Activated T-helper 2 cell treated with anti-CD3 and anti-CD28 coated beads, Interferon-gamma antibody, Interleukin-2, Interleukin-4, amounts not matched to agents 10 μg/mL and 5 μg/mL and 100 μg/mL, durations not matched to agents 14 hours and 24 hours and 36 hours (primary cell): ENCODE data around the gene RELA. TPM values are rescaled to one million over a fixed set of nuclear protein-coding genes. Genes with fewer than 3 reads are reported as not detected.
A peak's percentile ranks its signal among the peaks of the same experiment; 100 is the strongest.

ENCODE experiments used
- DNase-seq: peaks from one replicate; pipeline ENCODE4 v3.0.0; 2021; ENCODE audit warnings: low spot score
- H3K27ac Mint-ChIP-seq: one replicate; pipeline ENCODE4 v1.8.0; 2021; ENCODE audit warnings: mixed read lengths
- H3K27me3 Mint-ChIP-seq: one replicate; pipeline ENCODE4 v1.8.0; 2021; ENCODE audit warnings: low read depth, mixed read lengths
- H3K36me3 Mint-ChIP-seq: one replicate; pipeline ENCODE4 v1.8.0; 2021; ENCODE audit warnings: low read depth, mixed read lengths
- H3K4me1 Mint-ChIP-seq: one replicate; pipeline ENCODE4 v1.8.0; 2021; ENCODE audit warnings: low read depth, mixed read lengths
- H3K4me3 Mint-ChIP-seq: one replicate; pipeline ENCODE4 v1.8.0; 2021; ENCODE audit warnings: low read depth, mild to moderate bottlenecking, moderate library complexity, mixed read lengths
- H3K9me3 Mint-ChIP-seq: one replicate; pipeline ENCODE4 v1.8.0; 2021; ENCODE audit warnings: mixed read lengths
- intact Hi-C: fragments of 100-400 bp; cut with micrococcal nuclease; formaldehyde crosslinking; loops from one replicate; pipeline ENCODE4 v1.15.1; 2023
- total RNA-seq: library from RNA; stranded (reverse); gene quantifications from 2 replicates; pipeline ENCODE4 v1.2.3, GENCODE V29; 2022

The RELA gene
- total RNA-seq, 1 donor from 2014 or later, result 89.3 TPM

GRCh38 chr11:65629579-65629978 is 33.1 kb downstream of the RELA start:
- Mint-ChIP-seq H3K36me3 (peaks cover 43% of the 10 kb centered on the region), H3K4me3 (no peak overlapping the region), H3K9me3 (no peaks in the 10 kb centered on the region), H3K4me1 (peaks cover 6% of the 10 kb centered on the region), H3K27me3 (no peaks in the 10 kb centered on the region), H3K27ac (no peak overlapping the region)
- no peak for DNase-seq
- intact Hi-C loops, result no loop called here

DNA sequence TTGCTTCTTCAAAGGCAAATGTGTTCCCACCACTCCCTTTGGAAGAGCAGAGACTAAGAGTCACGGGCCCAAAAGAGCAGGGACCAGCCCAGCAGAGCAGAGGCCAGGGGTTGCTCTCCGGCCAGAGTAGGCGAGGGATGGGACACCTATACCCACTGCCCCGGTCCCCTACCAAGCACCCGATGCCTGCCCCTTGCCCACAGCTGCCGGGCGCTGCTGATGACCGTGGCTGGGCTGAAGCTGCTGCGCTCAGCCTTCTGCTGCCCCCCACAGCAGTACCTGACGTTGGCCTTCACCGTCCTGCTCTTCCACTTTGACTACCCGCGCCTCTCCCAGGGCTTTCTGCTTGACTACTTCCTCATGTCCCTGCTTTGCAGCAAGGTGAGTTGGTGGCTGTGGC is 35.5 kb downstream of the RELA start:
- intact Hi-C loops, result no loop called here
- peaks cover 3% of the 10 kb centered on the region for H3K4me1 Mint-ChIP-seq
- DNase-seq, result no peak
- H3K36me3 Mint-ChIP-seq, result peaks cover 51% of the 10 kb centered on the region
- H3K27ac Mint-ChIP-seq, result no peak overlapping the region
- no peak overlapping the region for H3K4me3 Mint-ChIP-seq
- H3K27me3 Mint-ChIP-seq, result no peaks in the 10 kb centered on the region
- H3K9me3 Mint-ChIP-seq, result no peaks in the 10 kb centered on the region

DNA sequence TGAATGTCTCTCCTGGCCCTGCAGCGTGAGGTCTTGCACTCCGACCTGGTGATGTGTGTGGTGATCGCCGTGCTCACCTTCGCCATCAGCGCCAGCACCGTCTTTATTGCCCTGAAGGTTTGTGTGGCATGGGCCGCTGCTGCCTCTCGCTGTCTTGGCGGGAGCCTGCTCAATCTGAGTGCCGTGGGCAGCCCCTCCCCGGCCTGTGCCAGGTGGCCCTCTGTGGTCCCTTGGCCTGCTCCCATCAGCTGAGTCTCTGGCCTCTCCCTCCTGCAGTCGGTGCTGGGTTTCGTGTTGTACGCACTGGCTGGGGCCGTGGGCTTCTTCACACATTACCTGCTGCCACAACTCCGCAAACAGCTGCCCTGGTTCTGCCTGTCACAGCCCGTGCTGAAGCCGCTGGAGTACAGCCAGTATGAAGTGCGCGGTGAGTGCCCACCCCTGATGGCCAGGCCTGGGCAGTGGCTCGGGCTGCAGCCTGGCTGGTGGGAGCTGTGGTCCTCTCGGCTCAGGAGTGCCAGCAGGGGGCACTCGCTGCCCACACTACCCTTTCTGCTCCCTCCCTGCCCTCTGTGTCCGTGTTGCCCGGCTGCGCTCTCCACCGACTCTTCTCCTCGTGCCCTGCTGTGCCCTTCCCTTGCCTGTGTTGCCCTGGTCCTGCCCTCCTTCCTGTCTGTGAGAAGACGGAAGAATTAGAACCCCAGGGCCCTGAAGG is 36.9 kb downstream of the RELA start:
- Mint-ChIP-seq H3K4me3 (no peak overlapping the region), H3K9me3 (no peaks in the 10 kb centered on the region), H3K4me1 (peaks cover 3% of the 10 kb centered on the region), H3K27ac (no peak overlapping the region), H3K27me3 (no peaks in the 10 kb centered on the region), H3K36me3 (peaks cover 57% of the 10 kb centered on the region)
- intact Hi-C loops, result no loop called here
- no peak for DNase-seq

GRCh38 chr11:65624931-65625627 is 37.6 kb downstream of the RELA start:
- Mint-ChIP-seq H3K36me3 (peaks cover 57% of the 10 kb centered on the region), H3K4me1 (peaks cover 3% of the 10 kb centered on the region), H3K27ac (no peak overlapping the region), H3K9me3 (no peaks in the 10 kb centered on the region), H3K27me3 (no peaks in the 10 kb centered on the region), H3K4me3 (no peak overlapping the region)
- intact Hi-C loops, result no loop called here
- no peak for DNase-seq

DNA sequence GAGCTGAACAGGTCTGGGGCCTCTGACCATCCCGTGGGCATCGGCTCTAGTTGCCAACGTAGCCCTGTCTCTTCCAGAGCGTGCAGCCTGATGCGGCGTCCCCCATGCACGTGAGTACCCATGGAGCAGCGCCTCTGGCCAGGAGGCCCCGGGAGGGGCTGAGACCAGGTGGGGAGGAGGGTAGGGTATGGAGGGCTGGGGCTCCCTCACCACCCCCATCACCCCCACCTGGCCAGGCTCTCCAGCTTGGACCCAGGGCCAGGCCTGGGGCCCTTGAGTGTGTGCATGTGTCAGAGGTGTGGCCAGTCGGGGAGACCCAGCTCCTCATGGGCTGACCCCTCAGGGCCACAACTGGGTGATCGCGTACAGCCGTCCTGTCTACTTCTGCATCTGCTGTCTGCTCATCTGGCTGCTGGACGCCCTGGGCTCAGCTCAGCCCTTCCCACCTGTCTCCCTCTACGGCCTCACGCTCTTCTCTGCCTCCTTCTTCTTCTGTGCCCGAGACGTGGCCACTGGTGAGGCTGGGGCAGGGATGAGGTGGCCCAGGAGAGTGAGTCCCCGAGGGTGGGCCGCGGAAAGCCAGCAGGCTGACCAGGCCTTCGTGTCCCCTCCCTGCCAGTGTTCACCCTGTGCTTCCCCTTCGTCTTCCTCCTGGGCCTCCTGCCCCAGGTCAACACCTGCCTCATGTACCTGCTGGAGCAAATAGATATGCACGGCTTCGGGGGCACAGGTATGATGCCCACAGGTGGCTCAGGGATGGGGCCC is 38.7 kb downstream of the RELA start:
- no peaks in the 10 kb centered on the region for H3K9me3 Mint-ChIP-seq
- H3K27me3 Mint-ChIP-seq, result no peaks in the 10 kb centered on the region
- H3K27ac Mint-ChIP-seq, result no peak overlapping the region
- no peak overlapping the region for H3K4me3 Mint-ChIP-seq
- DNase-seq, result no peak
- H3K4me1 Mint-ChIP-seq, result peaks cover 3% of the 10 kb centered on the region
- peaks cover 63% of the 10 kb centered on the region for H3K36me3 Mint-ChIP-seq
- intact Hi-C loops, result no loop called here

GRCh38 chr11:65623177-65623576 is 39.5 kb downstream of the RELA start:
- no peaks in the 10 kb centered on the region for H3K27me3 Mint-ChIP-seq
- H3K36me3 Mint-ChIP-seq, result peaks cover 60% of the 10 kb centered on the region
- H3K27ac Mint-ChIP-seq, result no peak overlapping the region
- DNase-seq, result no peak
- intact Hi-C loops, result no loop called here
- no peaks in the 10 kb centered on the region for H3K9me3 Mint-ChIP-seq
- peaks cover 3% of the 10 kb centered on the region for H3K4me1 Mint-ChIP-seq
- H3K4me3 Mint-ChIP-seq, result no peak overlapping the region

GRCh38 chr11:65622011-65622410 is 40.7 kb downstream of the RELA start:
- H3K4me1 Mint-ChIP-seq, result peaks cover 5% of the 10 kb centered on the region
- H3K9me3 Mint-ChIP-seq, result no peaks in the 10 kb centered on the region
- intact Hi-C loops, result no loop called here
- no peak for DNase-seq
- H3K4me3 Mint-ChIP-seq, result no peak overlapping the region
- H3K27me3 Mint-ChIP-seq, result no peaks in the 10 kb centered on the region
- peaks cover 55% of the 10 kb centered on the region for H3K36me3 Mint-ChIP-seq
- no peak overlapping the region for H3K27ac Mint-ChIP-seq

DNA sequence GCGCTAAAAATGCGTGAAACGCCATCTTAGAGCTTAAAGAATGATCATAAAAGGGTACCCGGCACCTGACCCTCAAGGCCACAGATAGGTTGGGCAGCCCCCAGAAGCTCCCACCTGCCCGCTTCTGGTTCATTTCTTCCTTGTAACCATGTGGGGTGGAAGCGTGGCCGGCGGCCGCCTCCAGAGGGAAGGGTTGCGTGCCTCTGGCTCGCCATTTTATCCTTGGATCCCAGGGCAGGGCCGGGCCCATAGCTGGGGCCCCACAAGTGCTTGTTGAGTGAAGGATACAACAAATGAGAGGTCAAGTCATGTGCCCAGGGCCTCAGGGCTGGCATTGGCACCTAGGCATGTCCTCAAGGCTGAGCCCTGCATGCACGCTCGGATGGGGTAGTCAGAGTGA is 41.3 kb downstream of the RELA start:
- H3K27me3 Mint-ChIP-seq, result no peaks in the 10 kb centered on the region
- intact Hi-C loops, result no loop called here
- no peak overlapping the region for H3K27ac Mint-ChIP-seq
- no peaks in the 10 kb centered on the region for H3K9me3 Mint-ChIP-seq
- no peak for DNase-seq
- H3K4me1 Mint-ChIP-seq, result peaks cover 11% of the 10 kb centered on the region
- peaks cover 56% of the 10 kb centered on the region for H3K36me3 Mint-ChIP-seq
- H3K4me3 Mint-ChIP-seq, result no peak overlapping the region

GRCh38 chr11:65620666-65621065 is 42.0 kb downstream of the RELA start:
- Mint-ChIP-seq H3K4me3 (no peak overlapping the region), H3K27me3 (no peaks in the 10 kb centered on the region), H3K9me3 (no peaks in the 10 kb centered on the region), H3K36me3 (peaks cover 51% of the 10 kb centered on the region), H3K27ac (no peak overlapping the region), H3K4me1 (peaks cover 12% of the 10 kb centered on the region)
- intact Hi-C loops, result no loop called here
- DNase-seq, result no peak

DNA sequence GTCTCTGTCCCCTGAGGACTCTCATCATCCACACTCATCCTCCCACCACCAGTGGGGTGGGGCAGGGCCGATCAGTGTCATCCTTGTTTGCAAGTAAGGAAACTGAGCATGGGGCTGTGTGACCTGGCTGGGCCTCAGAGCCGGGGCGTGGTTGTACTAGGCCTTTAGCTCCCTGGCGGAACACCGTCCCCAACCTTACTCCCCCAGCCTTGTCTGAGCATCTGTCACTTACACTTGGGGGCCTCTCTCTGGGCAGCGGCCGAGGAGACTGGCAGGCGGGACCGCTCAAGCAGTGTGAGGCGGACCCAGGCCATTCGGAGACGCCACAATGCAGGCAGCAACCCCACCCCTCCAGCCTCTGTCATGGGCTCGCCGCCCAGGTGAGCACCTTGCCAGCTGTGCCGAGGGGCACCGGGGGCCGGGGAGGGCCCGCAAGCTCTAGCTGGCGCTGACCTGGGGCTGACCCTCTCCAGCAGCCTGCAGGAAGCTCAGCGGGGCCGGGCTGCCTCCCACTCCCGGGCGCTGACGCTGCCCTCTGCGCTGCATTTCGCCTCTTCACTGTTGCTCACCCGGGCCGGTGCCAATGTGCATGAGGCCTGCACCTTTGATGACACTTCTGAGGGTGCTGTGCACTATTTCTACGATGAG is 43.3 kb downstream of the RELA start:
- H3K9me3 Mint-ChIP-seq, result no peaks in the 10 kb centered on the region
- intact Hi-C loops, result no loop called here
- no peak overlapping the region for H3K4me3 Mint-ChIP-seq

DNA sequence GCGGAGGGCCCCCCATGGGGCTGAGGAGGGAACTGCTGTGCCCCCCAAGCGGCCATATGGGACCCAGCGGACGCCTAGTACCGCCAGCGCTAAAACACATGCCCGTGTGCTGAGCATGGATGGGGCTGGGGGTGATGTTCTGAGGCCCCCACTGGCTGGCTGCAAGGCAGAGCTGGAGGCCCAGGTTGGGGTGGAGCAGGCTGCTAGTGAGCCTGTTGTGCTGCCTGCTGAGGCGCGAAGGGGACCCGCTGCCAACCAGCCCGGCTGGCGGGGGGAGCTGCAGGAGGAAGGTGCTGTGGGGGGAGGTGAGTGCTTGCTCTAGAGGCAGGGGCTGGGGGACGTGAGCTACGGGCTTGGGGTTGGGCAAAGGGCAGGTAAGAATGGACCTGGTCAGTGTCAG is 44.0 kb downstream of the RELA start:
- Mint-ChIP-seq H3K4me3 (no peak overlapping the region), H3K36me3 (peaks cover 46% of the 10 kb centered on the region), H3K27me3 (no peaks in the 10 kb centered on the region), H3K9me3 (no peaks in the 10 kb centered on the region), H3K27ac (no peak overlapping the region), H3K4me1 (peaks cover 12% of the 10 kb centered on the region)
- no peak for DNase-seq
- intact Hi-C loops, result no loop called here

More for the DNA sequence above, 43.3 kb downstream of the RELA start:
- peaks cover 47% of the 10 kb centered on the region for H3K36me3 Mint-ChIP-seq
- peaks cover 12% of the 10 kb centered on the region for H3K4me1 Mint-ChIP-seq
- H3K27me3 Mint-ChIP-seq, result no peaks in the 10 kb centered on the region
- H3K27ac Mint-ChIP-seq, result no peak overlapping the region
- no peak for DNase-seq

DNA sequence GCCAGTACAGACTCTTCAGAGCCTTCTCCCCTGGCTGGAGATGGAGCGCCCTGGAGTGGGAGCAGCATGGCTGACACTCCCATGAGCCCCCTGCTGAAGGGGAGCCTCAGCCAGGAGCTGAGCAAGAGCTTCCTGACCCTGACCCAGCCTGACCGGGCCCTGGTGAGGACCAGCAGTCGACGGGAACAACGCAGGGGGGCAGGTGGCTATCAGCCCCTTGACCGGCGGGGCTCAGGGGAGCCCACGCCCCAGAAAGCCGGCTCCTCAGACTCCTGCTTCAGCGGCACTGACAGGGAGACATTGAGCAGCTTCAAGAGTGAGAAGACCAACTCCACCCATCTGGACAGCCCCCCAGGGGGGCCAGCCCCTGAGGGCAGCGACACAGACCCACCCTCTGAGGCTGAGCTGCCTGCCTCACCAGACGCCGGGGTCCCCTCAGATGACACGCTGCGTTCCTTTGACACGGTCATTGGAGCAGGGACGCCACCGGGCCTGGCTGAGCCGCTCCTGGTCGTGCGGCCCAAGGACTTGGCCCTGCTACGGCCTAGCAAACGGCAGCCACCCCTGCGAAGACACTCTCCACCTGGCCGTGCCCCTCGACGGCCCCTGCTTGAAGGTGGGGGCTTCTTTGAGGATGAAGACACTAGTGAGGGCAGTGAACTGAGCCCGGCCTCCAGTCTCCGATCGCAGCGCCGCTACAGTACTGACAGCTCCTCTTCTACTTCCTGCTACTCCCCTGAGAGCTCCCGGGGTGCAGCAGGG is 44.5 kb downstream of the RELA start:
- Mint-ChIP-seq H3K27ac (no peak overlapping the region), H3K27me3 (no peaks in the 10 kb centered on the region), H3K4me1 (peaks cover 13% of the 10 kb centered on the region), H3K36me3 (peaks cover 44% of the 10 kb centered on the region), H3K9me3 (no peaks in the 10 kb centered on the region), H3K4me3 (peak overlapping the region; percentile 98)
- intact Hi-C loops, result no loop called here
- DNase-seq, result no peak
